ENCODE measurements around the gene PCAT7.

Gene PCAT7

GRCh38 chr9:94517254-94517653 lies 37.6 kb upstream of the PCAT7 start:
- H3K27me3 ChIP-seq (replicated peaks; ENCODE audit: insufficient read depth, low read length) = no peaks in the 10 kb centered on the region
- no peak for DNase-seq

GRCh38 chr9:94525396-94526035 lies 29.4 kb upstream of the PCAT7 start:
- no peak overlapping the region for H3K4me2 ChIP-seq (ENCODE audit: low read depth, low read length)
- no peak overlapping the region for H3K9ac ChIP-seq (ENCODE audit: low read length)
- H3K79me2 ChIP-seq (ENCODE audit: low read length) = no peaks in the 10 kb centered on the region
- no peak for DNase-seq
- H4K20me1 ChIP-seq (ENCODE audit: insufficient read depth, low read length) = no peaks in the 10 kb centered on the region
- H3K27me3 ChIP-seq (replicated peaks; ENCODE audit: insufficient read depth, low read length) = no peaks in the 10 kb centered on the region
- no peaks in the 10 kb centered on the region for H3F3A ChIP-seq (ENCODE audit: insufficient read depth, low read length)
- no peak overlapping the region for H2AFZ ChIP-seq (ENCODE audit: low read length)
- no peaks in the 10 kb centered on the region for H3K9me3 ChIP-seq (replicated peaks; ENCODE audit: insufficient read depth, low read length)
- no peaks in the 10 kb centered on the region for H3K36me3 ChIP-seq (replicated peaks; ENCODE audit: insufficient read depth, low read length)
- H3K27ac ChIP-seq (ENCODE audit: low read length) = no peak overlapping the region
- no peak overlapping the region for H3K4me3 ChIP-seq (ENCODE audit: low read length)
- TF ChIP-seq EZH2phosphoT487 (IDR thresholded peaks at IDR 0.05; ENCODE audit: low read length) (no peak), EZH2 (optimal IDR thresholded peaks at IDR 0.05; ENCODE audit: low read depth, low read length) (no peak), CTCF (IDR thresholded peaks at IDR 0.05; ENCODE audit: low read length) (no peak)
- no peaks in the 10 kb centered on the region for H3K4me1 ChIP-seq (ENCODE audit: low read length)
- no peaks in the 10 kb centered on the region for H3K9me2 ChIP-seq (replicated peaks; ENCODE audit: insufficient read depth, low read length)

More at GRCh38 chr9:94517254-94517653, 37.6 kb upstream of the PCAT7 start:
- Histone ChIP-seq H2AFZ (ENCODE audit: low read length) (no peak overlapping the region), H3K9ac (ENCODE audit: low read length) (no peak overlapping the region), H3K79me2 (ENCODE audit: low read length) (no peaks in the 10 kb centered on the region), H3K36me3 (replicated peaks; ENCODE audit: insufficient read depth, low read length) (no peaks in the 10 kb centered on the region), H4K20me1 (ENCODE audit: insufficient read depth, low read length) (no peaks in the 10 kb centered on the region), H3K4me2 (ENCODE audit: low read depth, low read length) (no peak overlapping the region), H3K27ac (ENCODE audit: low read length) (no peak overlapping the region), H3K9me3 (replicated peaks; ENCODE audit: insufficient read depth, low read length) (no peaks in the 10 kb centered on the region), H3K4me1 (ENCODE audit: low read length) (no peaks in the 10 kb centered on the region), H3F3A (ENCODE audit: insufficient read depth, low read length) (no peaks in the 10 kb centered on the region), H3K4me3 (ENCODE audit: low read length) (no peak overlapping the region), H3K9me2 (replicated peaks; ENCODE audit: insufficient read depth, low read length) (no peaks in the 10 kb centered on the region)
- TF ChIP-seq CTCF (IDR thresholded peaks at IDR 0.05; ENCODE audit: low read length) = no peak
- TF ChIP-seq EZH2 (optimal IDR thresholded peaks at IDR 0.05; ENCODE audit: low read depth, low read length) = no peak
- TF ChIP-seq EZH2phosphoT487 (IDR thresholded peaks at IDR 0.05; ENCODE audit: low read length) = no peak

GRCh38 chr9:94526271-94526670 lies 28.6 kb upstream of the PCAT7 start:
- H3K4me3 ChIP-seq (ENCODE audit: low read length) = no peak overlapping the region
- TF ChIP-seq EZH2phosphoT487 (IDR thresholded peaks at IDR 0.05; ENCODE audit: low read length) (no peak), EZH2 (optimal IDR thresholded peaks at IDR 0.05; ENCODE audit: low read depth, low read length) (no peak), CTCF (IDR thresholded peaks at IDR 0.05; ENCODE audit: low read length) (no peak)
- no peak overlapping the region for H3K4me2 ChIP-seq (ENCODE audit: low read depth, low read length)
- no peaks in the 10 kb centered on the region for H3K9me3 ChIP-seq (replicated peaks; ENCODE audit: insufficient read depth, low read length)
- H3K79me2 ChIP-seq (ENCODE audit: low read length) = no peaks in the 10 kb centered on the region
- no peaks in the 10 kb centered on the region for H3K36me3 ChIP-seq (replicated peaks; ENCODE audit: insufficient read depth, low read length)
- no peak for DNase-seq
- no peaks in the 10 kb centered on the region for H3K9me2 ChIP-seq (replicated peaks; ENCODE audit: insufficient read depth, low read length)
- no peaks in the 10 kb centered on the region for H3K4me1 ChIP-seq (ENCODE audit: low read length)
- no peak overlapping the region for H2AFZ ChIP-seq (ENCODE audit: low read length)
- H4K20me1 ChIP-seq (ENCODE audit: insufficient read depth, low read length) = no peaks in the 10 kb centered on the region
- no peak overlapping the region for H3K9ac ChIP-seq (ENCODE audit: low read length)
- no peaks in the 10 kb centered on the region for H3F3A ChIP-seq (ENCODE audit: insufficient read depth, low read length)
- no peak overlapping the region for H3K27ac ChIP-seq (ENCODE audit: low read length)
- H3K27me3 ChIP-seq (replicated peaks; ENCODE audit: insufficient read depth, low read length) = no peaks in the 10 kb centered on the region

Data from MM.1S (cell line).